Hepatocyte (in vitro differentiated cells): ENCODE results near the gene CLGN. TPM values are rescaled to one million over a fixed set of nuclear protein-coding genes. Genes with fewer than 3 reads are reported as not detected.
"Not testable (repeated sequence)": the region's sequence is repeated elsewhere in the genome, so short reads cannot be mapped to it uniquely, and the experiment has no call there.

Experiments used
- DNase-seq: peaks from one replicate; pipeline ENCODE4 v3.0.0-alpha.2; 2016; ENCODE audit warnings: low spot score
- H2AFZ ChIP-seq: fragments of 200-600 bp; sonication (generic); 2 replicates; pipeline ENCODE4 v1.6.0; 2016; ENCODE audit warnings: antibody characterized with exemption, mild to moderate bottlenecking
- H3K27ac ChIP-seq: fragments of 200-600 bp; sonication (generic); 2 replicates; pipeline ENCODE4 v1.5.1; 2016; ENCODE audit warnings: mild to moderate bottlenecking
- H3K27me3 ChIP-seq: fragments of 200-600 bp; sonication (generic); 2 replicates; pipeline ENCODE4 v1.6.1; 2016
- H3K36me3 ChIP-seq: fragments of 200-600 bp; sonication (generic); replicated peaks from 2 replicates; pipeline ENCODE4 v1.5.1; 2016; ENCODE audit warnings: low read depth; ENCODE audit not compliant: insufficient read depth
- H3K4me1 ChIP-seq: fragments of 200-600 bp; sonication (generic); 2 replicates; pipeline ENCODE4 v1.5.1; 2016; ENCODE audit warnings: mild to moderate bottlenecking, moderate library complexity; ENCODE audit not compliant: insufficient read depth
- H3K4me2 ChIP-seq: fragments of 200-600 bp; sonication (generic); 2 replicates; pipeline ENCODE4 v1.6.0; 2016
- H3K4me3 ChIP-seq: fragments of 200-600 bp; sonication (generic); 2 replicates; pipeline ENCODE4 v1.5.1; 2016; ENCODE audit warnings: mild to moderate bottlenecking
- H3K79me2 ChIP-seq: fragments of 200-600 bp; sonication (generic); 2 replicates; pipeline ENCODE4 v1.6.0; 2017; ENCODE audit warnings: mild to moderate bottlenecking
- H3K9me2 ChIP-seq: fragments of 200-600 bp; sonication (generic); replicated peaks from 2 replicates; pipeline ENCODE4 v1.6.0; 2017; ENCODE audit warnings: mild to moderate bottlenecking; ENCODE audit not compliant: insufficient read depth
- H3K9me3 ChIP-seq: fragments of 200-600 bp; sonication (generic); 2 replicates; pipeline ENCODE4 v1.5.1; 2016; ENCODE audit warnings: low read depth, mild to moderate bottlenecking
- H4K20me1 ChIP-seq: fragments of 200-600 bp; sonication (generic); 2 replicates; pipeline ENCODE4 v1.6.0; 2016; ENCODE audit warnings: mild to moderate bottlenecking; ENCODE audit not compliant: insufficient read depth, poor library complexity, severe bottlenecking
- CTCF ChIP-seq: fragments of 200-600 bp; sonication (generic); IDR thresholded peaks from 2 replicates; pipeline ENCODE4 v1.5.1; 2016; ENCODE audit warnings: antibody characterized with exemption, mild to moderate bottlenecking; ENCODE audit not compliant: poor library complexity
- EZH2 ChIP-seq: fragments of 200-600 bp; sonication (generic); IDR thresholded peaks from 2 replicates; pipeline ENCODE4 v1.6.1; 2016; ENCODE audit warnings: antibody characterized with exemption, mild to moderate bottlenecking, borderline replicate concordance
- EZH2phosphoT487 ChIP-seq: fragments of 200-600 bp; sonication (generic); IDR thresholded peaks from one replicate; pipeline ENCODE4 v1.6.1; 2018; ENCODE audit warnings: antibody characterized with exemption, mild to moderate bottlenecking, low read depth, moderate library complexity; ENCODE audit not compliant: unreplicated experiment, severe bottlenecking
- WGBS: methylation state at CpG from one replicate; pipeline ENCODE4 v1.1.6; 2016; ENCODE audit warnings: low lambda C conversion rate; ENCODE audit errors: missing lambda C conversion rate; 5-methylcytosine and 5-hydroxymethylcytosine counted together
- polyA plus RNA-seq: library from polyadenylated mRNA; unstranded; fragments of >200 nt; fragmentation: Nextera tagmentation; extraction: Ambion mirVana; gene quantifications from 2 replicates; pipeline ENCODE4 v1.2.1, GENCODE V29; 2016
- total RNA-seq: library from RNA; depleted of rRNA; stranded (reverse); fragments of >200 nt; gene quantifications from 2 replicates; pipeline ENCODE4 v1.2.3, GENCODE V29; 2014

The CLGN gene
- total and polyA plus RNA-seq, 2 experiments from 2014 or later: 26.8 to 30.7 TPM

- no peaks in the 10 kb centered on the region for H3K36me3 ChIP-seq
- H3K4me3 ChIP-seq: no peak overlapping the region
- H3K9me2 ChIP-seq: no peaks in the 10 kb centered on the region
- H3K27me3 ChIP-seq: no peaks in the 10 kb centered on the region
- TF ChIP-seq EZH2: no peak
- TF ChIP-seq CTCF: no peak
- TF ChIP-seq EZH2phosphoT487: no peak
- H3K4me1 ChIP-seq: no peaks in the 10 kb centered on the region
- H3K27ac ChIP-seq: no peak overlapping the region
- no peaks in the 10 kb centered on the region for H3K79me2 ChIP-seq
- no peak overlapping the region for H2AFZ ChIP-seq
- 67% methylated on average over 2 of the region's 2 CpGs for WGBS
- DNase-seq: no peak
- H3K9me3 ChIP-seq: no peaks in the 10 kb centered on the region
- no peak overlapping the region for H3K4me2 ChIP-seq
- no peaks in the 10 kb centered on the region for H4K20me1 ChIP-seq
Observed at GRCh38 chr4:140448830-140449229, 21.4 kb upstream of the CLGN start.

- Histone ChIP-seq H4K20me1 (no peaks in the 10 kb centered on the region), H3K9me2 (no peaks in the 10 kb centered on the region), H3K9me3 (no peaks in the 10 kb centered on the region), H3K79me2 (no peaks in the 10 kb centered on the region), H3K27me3 (no peaks in the 10 kb centered on the region), H3K4me3 (no peak overlapping the region), H3K36me3 (no peaks in the 10 kb centered on the region), H3K4me2 (no peak overlapping the region), H3K4me1 (no peaks in the 10 kb centered on the region), H2AFZ (no peak overlapping the region), H3K27ac (no peak overlapping the region)
- WGBS: 51% methylated on average over 3 of the region's 3 CpGs
- TF ChIP-seq EZH2phosphoT487 (no peak), CTCF (no peak), EZH2 (no peak)
- no peak for DNase-seq
Observed at GRCh38 chr4:140448162-140448561, 20.7 kb upstream of the CLGN start.

- 98% methylated on average over 4 of the region's 4 CpGs for WGBS
- not testable (repeated sequence) for H3K4me1 ChIP-seq, H3K27ac ChIP-seq, H3K27me3 ChIP-seq, H3K9me2 ChIP-seq, H4K20me1 ChIP-seq, H3K36me3 ChIP-seq, H2AFZ ChIP-seq, H3K4me3 ChIP-seq, H3K4me2 ChIP-seq, H3K79me2 ChIP-seq, H3K9me3 ChIP-seq, DNase-seq
Observed at GRCh38 chr4:140444347-140444746, 16.9 kb upstream of the CLGN start.

GRCh38 chr4:140439644-140440142, 12.2 kb upstream of the CLGN start:
- no peak overlapping the region for H3K4me3 ChIP-seq
- H3K4me1 ChIP-seq: no peaks in the 10 kb centered on the region
- no peak for DNase-seq
- H3K36me3 ChIP-seq: no peaks in the 10 kb centered on the region
- TF ChIP-seq CTCF (no peak), EZH2phosphoT487 (no peak), EZH2 (no peak)
- no peaks in the 10 kb centered on the region for H3K9me2 ChIP-seq
- H3K27ac ChIP-seq: no peak overlapping the region
- H3K27me3 ChIP-seq: no peaks in the 10 kb centered on the region
- H2AFZ ChIP-seq: no peak overlapping the region
- H3K4me2 ChIP-seq: no peak overlapping the region
- H3K9me3 ChIP-seq: no peaks in the 10 kb centered on the region
- no peaks in the 10 kb centered on the region for H3K79me2 ChIP-seq
- H4K20me1 ChIP-seq: no peaks in the 10 kb centered on the region
